Measurements from ENCODE around the gene PTPRD.

PTPRD gene

GRCh38 chr9:8628791-8629190 lies 1984.0 kb downstream of the PTPRD start:
- H3K36me3 ChIP-seq (ENCODE audit: low read length) = no peaks in the 10 kb centered on the region
- H3F3A ChIP-seq (ENCODE audit: insufficient read depth) = no peaks in the 10 kb centered on the region
- H2AFZ ChIP-seq (ENCODE audit: low read depth, low read length, severe bottlenecking) = no peak overlapping the region
- H3K27ac ChIP-seq (ENCODE audit: low read depth, low read length) = no peak overlapping the region
- H3K79me2 ChIP-seq (ENCODE audit: insufficient read depth, low read length) = no peaks in the 10 kb centered on the region
- H3K9me2 ChIP-seq (replicated peaks; ENCODE audit: insufficient read depth, low read length) = no peaks in the 10 kb centered on the region
- H3K4me3 ChIP-seq (ENCODE audit: insufficient read depth, low read length, poor library complexity, severe bottlenecking) = no peak overlapping the region
- H3K27me3 ChIP-seq (ENCODE audit: low read length) = no peaks in the 10 kb centered on the region
- H4K20me1 ChIP-seq (ENCODE audit: low read depth, low read length) = no peaks in the 10 kb centered on the region
- no peak overlapping the region for H3K9ac ChIP-seq (ENCODE audit: low read length)
- no peaks in the 10 kb centered on the region for H3K9me3 ChIP-seq (ENCODE audit: insufficient read depth, low read length)
- TF ChIP-seq EZH2phosphoT487 (conservative IDR thresholded peaks at IDR 0.05; ENCODE audit: low read length) (no peak), CTCF (IDR thresholded peaks at IDR 0.05; ENCODE audit: insufficient read depth, low read length, poor library complexity, severe bottlenecking) (no peak)
- H3K4me2 ChIP-seq (ENCODE audit: low read depth, low read length, poor library complexity, severe bottlenecking) = no peak overlapping the region

GRCh38 chr9:8627976-8628679 lies 1984.7 kb downstream of the PTPRD start:
- Histone ChIP-seq H3K27ac (ENCODE audit: low read depth, low read length) (no peak overlapping the region), H3K27me3 (ENCODE audit: low read length) (no peaks in the 10 kb centered on the region), H4K20me1 (ENCODE audit: low read depth, low read length) (no peaks in the 10 kb centered on the region), H3K79me2 (ENCODE audit: insufficient read depth, low read length) (no peaks in the 10 kb centered on the region), H3K9me2 (replicated peaks; ENCODE audit: insufficient read depth, low read length) (no peaks in the 10 kb centered on the region), H3K36me3 (ENCODE audit: low read length) (no peaks in the 10 kb centered on the region), H2AFZ (ENCODE audit: low read depth, low read length, severe bottlenecking) (no peak overlapping the region), H3K9me3 (ENCODE audit: insufficient read depth, low read length) (no peaks in the 10 kb centered on the region), H3K9ac (ENCODE audit: low read length) (no peak overlapping the region), H3K4me3 (ENCODE audit: insufficient read depth, low read length, poor library complexity, severe bottlenecking) (no peak overlapping the region), H3K4me2 (ENCODE audit: low read depth, low read length, poor library complexity, severe bottlenecking) (no peak overlapping the region), H3F3A (ENCODE audit: insufficient read depth) (no peaks in the 10 kb centered on the region)
- TF ChIP-seq EZH2phosphoT487 (conservative IDR thresholded peaks at IDR 0.05; ENCODE audit: low read length) (no peak), CTCF (IDR thresholded peaks at IDR 0.05; ENCODE audit: insufficient read depth, low read length, poor library complexity, severe bottlenecking) (no peak)

- no peak overlapping the region for H3K4me2 ChIP-seq (ENCODE audit: low read depth, low read length, poor library complexity, severe bottlenecking)
- no peak overlapping the region for H2AFZ ChIP-seq (ENCODE audit: low read depth, low read length, severe bottlenecking)
- H3K36me3 ChIP-seq (ENCODE audit: low read length) = no peaks in the 10 kb centered on the region
- H4K20me1 ChIP-seq (ENCODE audit: low read depth, low read length) = no peaks in the 10 kb centered on the region
- no peaks in the 10 kb centered on the region for H3K9me2 ChIP-seq (replicated peaks; ENCODE audit: insufficient read depth, low read length)
- H3K9me3 ChIP-seq (ENCODE audit: insufficient read depth, low read length) = no peaks in the 10 kb centered on the region
- H3K4me3 ChIP-seq (ENCODE audit: insufficient read depth, low read length, poor library complexity, severe bottlenecking) = no peak overlapping the region
- no peak overlapping the region for H3K9ac ChIP-seq (ENCODE audit: low read length)
- no peaks in the 10 kb centered on the region for H3F3A ChIP-seq (ENCODE audit: insufficient read depth)
- no peaks in the 10 kb centered on the region for H3K27me3 ChIP-seq (ENCODE audit: low read length)
- no peak overlapping the region for H3K27ac ChIP-seq (ENCODE audit: low read depth, low read length)
- TF ChIP-seq CTCF (IDR thresholded peaks at IDR 0.05; ENCODE audit: insufficient read depth, low read length, poor library complexity, severe bottlenecking) (no peak), EZH2phosphoT487 (conservative IDR thresholded peaks at IDR 0.05; ENCODE audit: low read length) (no peak)
- no peaks in the 10 kb centered on the region for H3K79me2 ChIP-seq (ENCODE audit: insufficient read depth, low read length)
Measured at GRCh38 chr9:8622871-8623270, 1989.9 kb downstream of the PTPRD start.
